ENCODE measurements around the gene FRAS1.

- TF ChIP-seq CTCF (IDR thresholded peaks at IDR 0.05) (no peak), POLR2AphosphoS5 (IDR thresholded peaks at IDR 0.05; ENCODE audit: insufficient read depth in 1 of 2, low read depth in 1 of 2) (no peak)
Observed at GRCh38 chr4:78478523-78478922, 421.4 kb downstream of the FRAS1 start.

Data from vagina (tissue), 2 donors.